Liver (tissue), 9 donors: ENCODE measurements around the gene SYCE3. TPM values are rescaled to one million over a fixed set of nuclear protein-coding genes. Genes with fewer than 3 reads are reported as not detected.

ENCODE experiments used
- DNase-seq: peaks from one replicate; pipeline ENCODE4 v3.0.0-alpha.2; 2017; ENCODE audit warnings: low spot score
- H3K27ac ChIP-seq, 2 donors: one replicate each; pipeline ENCODE4 v1.7.0; 2013; ENCODE audit warnings: inconsistent platforms in 2 of 2, low read length in 2 of 2, control low read depth in 1 of 2, low read depth in 1 of 2, mild to moderate bottlenecking in 1 of 2
- H3K27me3 ChIP-seq, 4 donors: one replicate each; pipeline versions ENCODE4 v1.6.1 to v1.7.0; 2013; ENCODE audit warnings: low read length in 3 of 4, inconsistent platforms in 1 of 4, mild to moderate bottlenecking in 1 of 4, moderate library complexity in 1 of 4; ENCODE audit not compliant: control insufficient read depth in 4 of 4, insufficient read depth in 4 of 4
- H3K36me3 ChIP-seq, 4 donors: one replicate each; pipeline versions ENCODE4 v1.6.1 to v1.7.0; 2013; ENCODE audit warnings: low read length in 3 of 4, mild to moderate bottlenecking in 3 of 4, low read depth in 1 of 4, moderate library complexity in 1 of 4; ENCODE audit not compliant: control insufficient read depth in 4 of 4, insufficient read depth in 3 of 4
- H3K4me1 ChIP-seq, 4 donors: one replicate each; pipeline versions ENCODE4 v1.6.1 to v1.7.0; 2013; ENCODE audit warnings: low read length in 3 of 4, mild to moderate bottlenecking in 3 of 4, moderate library complexity in 1 of 4; ENCODE audit not compliant: control insufficient read depth in 4 of 4, insufficient read depth in 4 of 4
- H3K4me3 ChIP-seq, 3 donors: one replicate each; pipeline versions ENCODE4 v1.6.1 to v1.7.0; 2013; ENCODE audit warnings: low read length in 3 of 3, control low read depth in 1 of 3, low read depth in 1 of 3, mild to moderate bottlenecking in 1 of 3
- H3K9ac ChIP-seq, 2 donors: one replicate each; pipeline ENCODE4 v1.7.0; 2013; ENCODE audit warnings: low read length in 2 of 2, mild to moderate bottlenecking in 2 of 2, moderate library complexity in 2 of 2, control low read depth in 1 of 2, low read depth in 1 of 2
- H3K9me3 ChIP-seq, 4 donors: one replicate each; pipeline versions ENCODE4 v1.6.1 to v1.7.0; 2013; ENCODE audit warnings: low read length in 3 of 4; ENCODE audit not compliant: control insufficient read depth in 4 of 4
- EGR1 ChIP-seq, 2 donors: IDR thresholded peaks; 2 replicates each; pipeline ENCODE4 v1.6.1; 2016 to 2018; ENCODE audit warnings: antibody characterized with exemption in 2 of 2, low read depth in 2 of 2
- FOXA2 ChIP-seq: IDR thresholded peaks from 2 replicates; pipeline ENCODE4 v1.6.1; 2016; ENCODE audit warnings: antibody characterized with exemption
- HNF4A ChIP-seq, 2 donors: conservative IDR thresholded peaks; 2 replicates each; pipeline ENCODE4 v1.6.1; 2016; ENCODE audit warnings: antibody characterized with exemption in 2 of 2, mild to moderate bottlenecking in 2 of 2
- HNF4G ChIP-seq: IDR thresholded peaks from 2 replicates; pipeline ENCODE4 v1.6.1; 2016; ENCODE audit warnings: antibody characterized with exemption
- NR2F2 ChIP-seq: IDR thresholded peaks from 2 replicates; pipeline ENCODE4 v1.6.1; 2016; ENCODE audit warnings: antibody characterized with exemption
- RXRA ChIP-seq, 2 donors: IDR thresholded peaks; 2 replicates each; pipeline ENCODE4 v1.6.1; 2017 to 2018; ENCODE audit warnings: antibody characterized with exemption in 2 of 2, mild to moderate bottlenecking in 1 of 2
- SP1 ChIP-seq: IDR thresholded peaks from 2 replicates; pipeline ENCODE4 v1.6.1; 2018; ENCODE audit warnings: antibody characterized with exemption, mild to moderate bottlenecking
- TAF1 ChIP-seq: conservative IDR thresholded peaks from 2 replicates; pipeline ENCODE4 v1.6.1; 2016; ENCODE audit warnings: antibody characterized with exemption, mild to moderate bottlenecking
- YY1 ChIP-seq: IDR thresholded peaks from 2 replicates; pipeline ENCODE4 v1.6.1; 2016; ENCODE audit warnings: antibody characterized with exemption, mild to moderate bottlenecking
- WGBS: extraction: QIAGEN DNeasy Blood & Tissue Kit; methylation state at CpG from one replicate; pipeline ENCODE4 v1.1.7; 2013; 5-methylcytosine and 5-hydroxymethylcytosine counted together
- polyA plus RNA-seq, 2 donors: library from polyadenylated mRNA; stranded (reverse) in 1 of 2; unstranded in 1 of 2; fragments of 200-250 nt in 1 of 2; fragments of >200 nt in 1 of 2; fragmentation: Nextera tagmentation in 1 of 2; extraction: Ambion mirVana in 1 of 2; gene quantifications; one replicate each; pipeline versions ENCODE4 v1.2.1 to v1.2.3, GENCODE V29; 2013 to 2015
- total RNA-seq, 2 donors: library from RNA; depleted of rRNA; stranded (reverse); fragments of >200 nt; gene quantifications; one replicate each; pipeline ENCODE4 v1.2.3, GENCODE V29; 2014
- TF ChIP-seq, protein P1 (sequence below): IDR thresholded peaks from 2 replicates; pipeline ENCODE4 v1.6.1; 2016; ENCODE audit warnings: antibody characterized with exemption
- TF ChIP-seq, protein P2 (sequence below): fragments of 150-350 bp; IDR thresholded peaks from 2 replicates; pipeline ENCODE4 v1.5.1; 2017; ENCODE audit warnings: improper control_type of control experiment, low read depth, low read length; ENCODE audit not compliant: missing input control
- TF ChIP-seq, protein P3 (sequence below): IDR thresholded peaks from 2 replicates; pipeline ENCODE4 v1.6.1; 2016; ENCODE audit warnings: antibody characterized with exemption
- TF ChIP-seq, protein P4 (sequence below): IDR thresholded peaks from 2 replicates; pipeline ENCODE4 v1.6.1; 2016; ENCODE audit warnings: antibody characterized with exemption
- TF ChIP-seq, protein P5 (sequence below): IDR thresholded peaks from 2 replicates; pipeline ENCODE4 v1.6.1; 2016; ENCODE audit warnings: antibody characterized with exemption, mild to moderate bottlenecking
- donor health status: healthy.
- donor health status: healthy.
- donor health status: healthy.
- donor health status: healthy.
- donor health status: healthy.

The SYCE3 gene
- total and polyA plus RNA-seq, 4 donors, result 0.45 to 2.2 TPM; not detected in 2

DNA sequence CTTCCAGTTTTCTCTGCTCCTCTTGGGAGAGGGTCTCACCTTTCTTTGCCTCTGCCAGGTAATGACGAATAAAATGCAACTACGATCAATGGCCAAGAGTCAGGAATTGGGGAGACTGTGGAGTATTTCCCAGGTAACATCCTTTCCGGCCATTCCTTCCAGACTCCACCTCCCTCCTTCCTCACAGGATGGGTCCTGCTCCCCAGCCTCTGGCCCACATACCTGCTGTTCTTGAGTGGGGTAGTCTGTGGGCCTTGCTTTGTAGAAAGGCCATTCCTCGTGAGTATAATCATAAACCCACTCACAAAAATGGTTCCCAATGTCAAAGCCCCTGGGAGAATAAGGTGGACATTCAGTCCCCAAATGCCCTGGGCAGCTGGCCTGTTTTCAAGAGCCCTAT lies 17.0 kb upstream of the SYCE3 start (continued):
- TF ChIP-seq, protein P1, sequence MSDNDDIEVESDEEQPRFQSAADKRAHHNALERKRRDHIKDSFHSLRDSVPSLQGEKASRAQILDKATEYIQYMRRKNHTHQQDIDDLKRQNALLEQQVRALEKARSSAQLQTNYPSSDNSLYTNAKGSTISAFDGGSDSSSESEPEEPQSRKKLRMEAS, result no peak
- TF ChIP-seq RXRA (IDR thresholded peaks at IDR 0.05) (no peak), EGR1 (IDR thresholded peaks at IDR 0.05; ENCODE audit: low read depth in 2 of 2) (no peak)
- TF ChIP-seq, protein P2, sequence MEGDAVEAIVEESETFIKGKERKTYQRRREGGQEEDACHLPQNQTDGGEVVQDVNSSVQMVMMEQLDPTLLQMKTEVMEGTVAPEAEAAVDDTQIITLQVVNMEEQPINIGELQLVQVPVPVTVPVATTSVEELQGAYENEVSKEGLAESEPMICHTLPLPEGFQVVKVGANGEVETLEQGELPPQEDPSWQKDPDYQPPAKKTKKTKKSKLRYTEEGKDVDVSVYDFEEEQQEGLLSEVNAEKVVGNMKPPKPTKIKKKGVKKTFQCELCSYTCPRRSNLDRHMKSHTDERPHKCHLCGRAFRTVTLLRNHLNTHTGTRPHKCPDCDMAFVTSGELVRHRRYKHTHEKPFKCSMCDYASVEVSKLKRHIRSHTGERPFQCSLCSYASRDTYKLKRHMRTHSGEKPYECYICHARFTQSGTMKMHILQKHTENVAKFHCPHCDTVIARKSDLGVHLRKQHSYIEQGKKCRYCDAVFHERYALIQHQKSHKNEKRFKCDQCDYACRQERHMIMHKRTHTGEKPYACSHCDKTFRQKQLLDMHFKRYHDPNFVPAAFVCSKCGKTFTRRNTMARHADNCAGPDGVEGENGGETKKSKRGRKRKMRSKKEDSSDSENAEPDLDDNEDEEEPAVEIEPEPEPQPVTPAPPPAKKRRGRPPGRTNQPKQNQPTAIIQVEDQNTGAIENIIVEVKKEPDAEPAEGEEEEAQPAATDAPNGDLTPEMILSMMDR, result no peak

DNA sequence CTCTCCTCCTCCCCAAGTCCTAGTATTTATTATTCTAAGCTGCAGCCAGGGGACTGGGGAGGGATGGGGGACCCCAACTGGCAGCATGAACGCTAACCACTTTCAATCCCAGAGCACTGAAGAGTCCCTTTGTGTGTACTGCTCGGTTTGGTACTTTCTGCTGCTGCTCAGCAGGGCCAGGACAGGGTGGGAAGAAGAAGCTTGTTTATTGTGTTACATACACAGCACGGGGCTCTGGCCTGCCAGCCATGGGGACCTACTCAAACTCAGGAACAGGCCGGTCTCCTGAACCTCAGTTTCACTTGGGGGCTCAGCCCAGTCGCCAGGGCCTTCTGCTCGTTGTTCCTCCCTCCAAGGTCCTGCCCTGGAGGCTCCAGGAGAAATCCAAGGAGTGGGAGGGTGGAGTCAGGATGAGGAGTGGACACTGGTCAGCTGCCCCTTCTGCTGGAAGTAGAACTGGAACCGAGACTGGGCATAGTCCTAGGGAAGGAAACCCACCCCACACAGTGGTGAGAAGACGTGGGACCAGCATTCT lies 16.1 kb upstream of the SYCE3 start:
- WGBS, result 85% methylated on average over 8 of the region's 8 CpGs
- TF ChIP-seq, protein P3, sequence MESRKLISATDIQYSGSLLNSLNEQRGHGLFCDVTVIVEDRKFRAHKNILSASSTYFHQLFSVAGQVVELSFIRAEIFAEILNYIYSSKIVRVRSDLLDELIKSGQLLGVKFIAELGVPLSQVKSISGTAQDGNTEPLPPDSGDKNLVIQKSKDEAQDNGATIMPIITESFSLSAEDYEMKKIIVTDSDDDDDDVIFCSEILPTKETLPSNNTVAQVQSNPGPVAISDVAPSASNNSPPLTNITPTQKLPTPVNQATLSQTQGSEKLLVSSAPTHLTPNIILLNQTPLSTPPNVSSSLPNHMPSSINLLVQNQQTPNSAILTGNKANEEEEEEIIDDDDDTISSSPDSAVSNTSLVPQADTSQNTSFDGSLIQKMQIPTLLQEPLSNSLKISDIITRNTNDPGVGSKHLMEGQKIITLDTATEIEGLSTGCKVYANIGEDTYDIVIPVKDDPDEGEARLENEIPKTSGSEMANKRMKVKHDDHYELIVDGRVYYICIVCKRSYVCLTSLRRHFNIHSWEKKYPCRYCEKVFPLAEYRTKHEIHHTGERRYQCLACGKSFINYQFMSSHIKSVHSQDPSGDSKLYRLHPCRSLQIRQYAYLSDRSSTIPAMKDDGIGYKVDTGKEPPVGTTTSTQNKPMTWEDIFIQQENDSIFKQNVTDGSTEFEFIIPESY, result no peak
- TF ChIP-seq, protein P4, sequence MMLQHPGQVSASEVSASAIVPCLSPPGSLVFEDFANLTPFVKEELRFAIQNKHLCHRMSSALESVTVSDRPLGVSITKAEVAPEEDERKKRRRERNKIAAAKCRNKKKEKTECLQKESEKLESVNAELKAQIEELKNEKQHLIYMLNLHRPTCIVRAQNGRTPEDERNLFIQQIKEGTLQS, result no peak
- TF ChIP-seq HNF4A (conservative IDR thresholded peaks at IDR 0.05) (no peak), HNF4G (no peak), SP1 (no peak), TAF1 (no peak), RXRA (IDR thresholded peaks at IDR 0.05) (no peak), FOXA2 (no peak), YY1 (no peak), NR2F2 (no peak)
- TF ChIP-seq, protein P1, result no peak
- TF ChIP-seq, protein P5, sequence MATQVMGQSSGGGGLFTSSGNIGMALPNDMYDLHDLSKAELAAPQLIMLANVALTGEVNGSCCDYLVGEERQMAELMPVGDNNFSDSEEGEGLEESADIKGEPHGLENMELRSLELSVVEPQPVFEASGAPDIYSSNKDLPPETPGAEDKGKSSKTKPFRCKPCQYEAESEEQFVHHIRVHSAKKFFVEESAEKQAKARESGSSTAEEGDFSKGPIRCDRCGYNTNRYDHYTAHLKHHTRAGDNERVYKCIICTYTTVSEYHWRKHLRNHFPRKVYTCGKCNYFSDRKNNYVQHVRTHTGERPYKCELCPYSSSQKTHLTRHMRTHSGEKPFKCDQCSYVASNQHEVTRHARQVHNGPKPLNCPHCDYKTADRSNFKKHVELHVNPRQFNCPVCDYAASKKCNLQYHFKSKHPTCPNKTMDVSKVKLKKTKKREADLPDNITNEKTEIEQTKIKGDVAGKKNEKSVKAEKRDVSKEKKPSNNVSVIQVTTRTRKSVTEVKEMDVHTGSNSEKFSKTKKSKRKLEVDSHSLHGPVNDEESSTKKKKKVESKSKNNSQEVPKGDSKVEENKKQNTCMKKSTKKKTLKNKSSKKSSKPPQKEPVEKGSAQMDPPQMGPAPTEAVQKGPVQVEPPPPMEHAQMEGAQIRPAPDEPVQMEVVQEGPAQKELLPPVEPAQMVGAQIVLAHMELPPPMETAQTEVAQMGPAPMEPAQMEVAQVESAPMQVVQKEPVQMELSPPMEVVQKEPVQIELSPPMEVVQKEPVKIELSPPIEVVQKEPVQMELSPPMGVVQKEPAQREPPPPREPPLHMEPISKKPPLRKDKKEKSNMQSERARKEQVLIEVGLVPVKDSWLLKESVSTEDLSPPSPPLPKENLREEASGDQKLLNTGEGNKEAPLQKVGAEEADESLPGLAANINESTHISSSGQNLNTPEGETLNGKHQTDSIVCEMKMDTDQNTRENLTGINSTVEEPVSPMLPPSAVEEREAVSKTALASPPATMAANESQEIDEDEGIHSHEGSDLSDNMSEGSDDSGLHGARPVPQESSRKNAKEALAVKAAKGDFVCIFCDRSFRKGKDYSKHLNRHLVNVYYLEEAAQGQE, result no peak
- TF ChIP-seq, protein P2, result no peak
- H3K9ac ChIP-seq, result no peak overlapping the region

More for the DNA sequence above, 16.1 kb upstream of the SYCE3 start:
- H3K27ac ChIP-seq, result no peak overlapping the region
- H3K27me3 ChIP-seq, result no peaks in the 10 kb centered on the region
- no peak overlapping the region for H3K4me3 ChIP-seq
- peaks cover 10 to 23% (median 15%) of the 10 kb centered on the region in 4 donors for H3K4me1 ChIP-seq
- no peaks in the 10 kb centered on the region for H3K9me3 ChIP-seq
- H3K36me3 ChIP-seq, result peaks cover 0 to 1% (median 0%) of the 10 kb centered on the region in 4 donors
- no peak for DNase-seq
